Panc1 (cell line): Measurements from ENCODE around the gene COL23A1.

Experiments used
- CTCF ChIP-seq: fragments of 450-650 bp; IDR thresholded peaks from 2 replicates; pipeline ENCODE4 v1.5.1; 2017; ENCODE audit warnings: mild to moderate bottlenecking
- POLR2AphosphoS5 ChIP-seq: IDR thresholded peaks from 2 replicates; pipeline ENCODE4 v1.6.1; 2012; ENCODE audit warnings: mild to moderate bottlenecking, low read depth, low read length, moderate library complexity
- REST ChIP-seq, 2 experiments: IDR thresholded peaks; 2 replicates each; pipeline ENCODE4 v1.6.1; 2011 to 2012; ENCODE audit warnings: low read depth in 2 of 2, control low read depth in 1 of 2, low read length in 1 of 2, mild to moderate bottlenecking in 1 of 2, moderate library complexity in 1 of 2; ENCODE audit not compliant: insufficient read depth in 1 of 2
- SIN3A ChIP-seq: IDR thresholded peaks from 2 replicates; pipeline ENCODE4 v1.6.1; 2012; ENCODE audit warnings: low read depth, mild to moderate bottlenecking, low read length, moderate library complexity, borderline replicate concordance; ENCODE audit not compliant: insufficient read depth
- TCF7L2 ChIP-seq: IDR thresholded peaks from 2 replicates; pipeline ENCODE4 v1.6.1; 2011; ENCODE audit warnings: mild to moderate bottlenecking, low read depth, low read length, inconsistent platforms

- TF ChIP-seq CTCF (no peak), POLR2AphosphoS5 (no peak), REST (IDR thresholded peaks at IDR 0.05; ENCODE audit: insufficient read depth in 1 of 2, low read depth in 2 of 2, low read length in 1 of 2) (no peak), SIN3A (no peak), TCF7L2 (no peak)
These were observed 269.8 kb downstream of the COL23A1 start for GRCh38 chr5:178320281-178320855.
